ENCODE results near the gene WDR37. TPM values are rescaled to one million over a fixed set of nuclear protein-coding genes. Genes with fewer than 3 reads are reported as not detected.

WDR37 gene
- total RNA-seq, 2 donors from 2014 or later = 18.6 to 18.7 TPM

- no peak for TF ChIP-seq CTCF (IDR thresholded peaks at IDR 0.05)
- Histone ChIP-seq H3K27me3 (no peaks in the 10 kb centered on the region), H3K27ac (peak overlapping the region; percentile 49), H3K4me3 (no peak overlapping the region), H3K9ac (ENCODE audit: low read depth in 2 of 2, low read length in 2 of 2) (peak overlapping the region in 1 of 2 donors; percentile 12), H3K4me1 (peaks cover 7% of the 10 kb centered on the region), H3K9me3 (no peaks in the 10 kb centered on the region), H3K36me3 (peaks cover 9% of the 10 kb centered on the region)
- intact Hi-C loops (cut with DNase I) = no loop called here
- no peak for DNase-seq
Measured at GRCh38 chr10:1110674-1111119, 54.5 kb downstream of the WDR37 start.

- H3K9me3 ChIP-seq = no peaks in the 10 kb centered on the region
- peaks cover 7% of the 10 kb centered on the region for H3K4me1 ChIP-seq
- intact Hi-C loops (cut with DNase I) = no loop called here
- H3K27ac ChIP-seq = peak overlapping the region; percentile 12
- no peaks in the 10 kb centered on the region for H3K27me3 ChIP-seq
- no peak overlapping the region for H3K4me3 ChIP-seq
- H3K36me3 ChIP-seq = no peaks in the 10 kb centered on the region
- no peak for TF ChIP-seq CTCF (IDR thresholded peaks at IDR 0.05)
- no peak overlapping the region for H3K9ac ChIP-seq (ENCODE audit: low read depth in 2 of 2, low read length in 2 of 2)
- DNase-seq = no peak
Measured at GRCh38 chr10:1114315-1114714, 58.1 kb downstream of the WDR37 start.

GRCh38 chr10:1114719-1115606, 58.8 kb downstream of the WDR37 start:
- H3K4me1 ChIP-seq = peaks cover 7% of the 10 kb centered on the region
- H3K36me3 ChIP-seq = no peaks in the 10 kb centered on the region
- H3K27ac ChIP-seq = peak overlapping the region; percentile 18
- no peak for TF ChIP-seq CTCF (IDR thresholded peaks at IDR 0.05)
- H3K9ac ChIP-seq (ENCODE audit: low read depth in 2 of 2, low read length in 2 of 2) = no peak overlapping the region
- no peak overlapping the region for H3K4me3 ChIP-seq
- H3K27me3 ChIP-seq = no peaks in the 10 kb centered on the region
- intact Hi-C loops (cut with DNase I) = no loop called here
- H3K9me3 ChIP-seq = no peaks in the 10 kb centered on the region
- no peak for DNase-seq

GRCh38 chr10:1115607-1115955, 59.4 kb downstream of the WDR37 start:
- peak overlapping the region; percentile 18 for H3K27ac ChIP-seq
- no peak overlapping the region for H3K4me3 ChIP-seq
- H3K4me1 ChIP-seq = peaks cover 7% of the 10 kb centered on the region
- H3K27me3 ChIP-seq = no peaks in the 10 kb centered on the region
- no peaks in the 10 kb centered on the region for H3K9me3 ChIP-seq
- H3K9ac ChIP-seq (ENCODE audit: low read depth in 2 of 2, low read length in 2 of 2) = no peak overlapping the region
- DNase-seq = peak; percentile 42
- TF ChIP-seq CTCF (IDR thresholded peaks at IDR 0.05) = no peak
- no peaks in the 10 kb centered on the region for H3K36me3 ChIP-seq
- intact Hi-C loops (cut with DNase I) = no loop called here

- Histone ChIP-seq H3K4me1 (peaks cover 7% of the 10 kb centered on the region), H3K27ac (peak overlapping the region; percentile 18), H3K9me3 (no peaks in the 10 kb centered on the region), H3K27me3 (no peaks in the 10 kb centered on the region), H3K36me3 (no peaks in the 10 kb centered on the region), H3K4me3 (no peak overlapping the region), H3K9ac (ENCODE audit: low read depth in 2 of 2, low read length in 2 of 2) (no peak overlapping the region)
- DNase-seq = no peak
- intact Hi-C loops (cut with DNase I) = no loop called here
- no peak for TF ChIP-seq CTCF (IDR thresholded peaks at IDR 0.05)
Measured at GRCh38 chr10:1116051-1116450, 59.9 kb downstream of the WDR37 start.
